Dendritic cell treated with granulocyte-macrophage colony-stimulating factor and Interleukin-4, amounts not matched to agents 40 ng/mL and 50 ng/mL, for 4 days (primary cell): ENCODE measurements around the gene PBX1.
A peak's percentile ranks its signal among the peaks of the same experiment; 100 is the strongest.

Experiments
- H3K27ac Mint-ChIP-seq: one replicate; pipeline ENCODE4 v1.8.0; 2022; ENCODE audit warnings: mild to moderate bottlenecking, mixed read lengths
- H3K27me3 Mint-ChIP-seq: one replicate; pipeline ENCODE4 v1.8.0; 2022; ENCODE audit warnings: mild to moderate bottlenecking, mixed read lengths
- H3K36me3 Mint-ChIP-seq: one replicate; pipeline ENCODE4 v1.8.0; 2022; ENCODE audit warnings: low read depth, mixed read lengths
- H3K4me1 Mint-ChIP-seq: one replicate; pipeline ENCODE4 v1.8.0; 2022; ENCODE audit warnings: low read depth, mixed read lengths
- H3K4me3 Mint-ChIP-seq: one replicate; pipeline ENCODE4 v1.8.0; 2022; ENCODE audit warnings: mild to moderate bottlenecking, moderate library complexity, mixed read lengths
- H3K9me3 Mint-ChIP-seq: one replicate; pipeline ENCODE4 v1.8.0; 2022; ENCODE audit warnings: mixed read lengths
- intact Hi-C: fragments of 100-400 bp; cut with micrococcal nuclease; formaldehyde crosslinking; loops from one replicate; pipeline ENCODE4 v1.15.0; 2022

The PBX1 gene

DNA sequence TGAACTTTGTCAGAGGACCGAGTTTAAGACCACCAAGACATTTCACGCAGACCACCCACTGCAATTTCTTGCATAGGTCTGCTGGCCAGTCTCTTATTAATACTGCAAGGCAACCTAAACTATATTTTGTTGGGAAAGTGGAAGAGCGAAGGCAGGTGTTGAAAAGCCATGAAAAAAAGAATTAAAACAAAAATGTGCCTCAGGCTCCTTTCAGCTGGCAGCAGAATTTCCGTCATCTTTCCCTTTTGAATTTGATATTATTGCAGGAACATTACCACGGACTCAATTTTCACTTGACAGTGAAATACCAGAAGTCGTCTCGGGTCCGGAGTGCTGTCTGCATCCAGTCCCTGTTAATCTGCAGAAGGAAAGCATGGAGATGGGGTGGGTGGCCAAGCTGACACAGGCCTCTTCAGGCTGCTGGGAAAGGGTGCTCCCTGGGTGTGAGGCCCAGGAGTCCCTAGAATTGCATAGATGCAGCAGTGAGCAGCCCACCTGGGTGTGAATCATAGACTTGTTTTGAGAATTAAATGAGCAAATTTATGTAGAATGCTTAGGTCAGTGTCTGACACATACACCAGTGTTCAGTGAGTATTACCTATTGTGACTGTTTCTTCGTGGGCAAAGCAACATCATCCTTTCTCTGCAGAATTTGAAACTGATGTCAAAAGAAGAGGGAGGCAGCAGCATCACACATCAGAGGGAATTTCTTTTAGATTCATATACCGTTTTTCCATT lies 150.7 kb downstream of the PBX1 start:
- H3K36me3 Mint-ChIP-seq: no peaks in the 10 kb centered on the region
- peaks cover 52% of the 10 kb centered on the region for H3K27me3 Mint-ChIP-seq
- no peak overlapping the region for H3K4me3 Mint-ChIP-seq
- H3K4me1 Mint-ChIP-seq: peaks cover 40% of the 10 kb centered on the region
- intact Hi-C loops: loop anchor here (10.0 kb wide), 1 partner anchor 155 kb away; the partner anchor contains the start of gene PBX1
- H3K9me3 Mint-ChIP-seq: no peaks in the 10 kb centered on the region
- peak overlapping the region; percentile 18 for H3K27ac Mint-ChIP-seq

DNA sequence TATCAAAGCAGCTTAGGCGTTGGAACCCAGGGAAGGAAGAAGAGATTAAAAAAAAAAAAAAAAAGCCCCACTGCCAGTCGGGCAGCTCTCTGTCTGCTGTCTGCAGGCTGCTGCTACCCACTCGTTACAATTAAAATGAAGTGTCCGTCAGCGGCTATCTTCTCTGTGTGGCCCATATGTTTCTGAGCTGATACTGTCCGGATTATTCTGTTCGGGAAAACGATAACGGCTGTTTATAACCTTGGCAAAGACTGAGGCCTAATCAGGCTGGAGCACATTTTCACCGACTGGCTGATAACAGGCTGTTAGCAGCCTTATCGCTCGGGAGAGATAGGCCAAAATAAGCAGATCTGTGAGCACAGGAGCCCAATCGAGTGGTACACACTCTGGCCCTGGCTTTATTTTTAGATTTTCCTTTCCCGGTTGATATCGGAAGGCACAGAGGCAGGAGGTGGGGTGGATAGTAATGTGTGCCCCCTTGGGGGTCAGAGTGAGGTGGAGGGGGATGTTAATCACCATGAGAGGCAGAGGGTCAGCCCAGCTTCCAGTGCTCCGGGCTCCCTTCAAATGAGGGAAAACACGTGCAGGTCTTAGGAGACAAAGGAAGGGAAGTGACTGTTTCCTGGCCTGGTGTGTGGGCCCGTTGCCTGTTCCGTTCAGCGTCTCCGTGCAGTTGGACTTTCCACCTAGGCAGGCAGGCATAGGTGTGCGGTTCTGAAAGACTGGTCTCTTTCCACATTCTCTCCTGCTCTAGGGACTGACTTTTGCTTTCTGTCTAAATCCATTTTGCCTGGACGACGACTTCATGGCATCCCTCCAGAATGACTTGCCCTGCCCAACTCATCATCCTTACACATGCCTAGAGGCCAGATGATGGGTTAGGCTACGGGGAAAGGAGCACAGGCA lies 153.4 kb downstream of the PBX1 start:
- H3K27ac Mint-ChIP-seq: no peak overlapping the region
- intact Hi-C loops: loop anchor here (10.0 kb wide), 1 partner anchor 158 kb away; the partner anchor contains the start of gene PBX1
- peaks cover 50% of the 10 kb centered on the region for H3K27me3 Mint-ChIP-seq
- H3K36me3 Mint-ChIP-seq: no peaks in the 10 kb centered on the region
- peaks cover 57% of the 10 kb centered on the region for H3K4me1 Mint-ChIP-seq
- no peak overlapping the region for H3K4me3 Mint-ChIP-seq
- H3K9me3 Mint-ChIP-seq: no peaks in the 10 kb centered on the region

DNA sequence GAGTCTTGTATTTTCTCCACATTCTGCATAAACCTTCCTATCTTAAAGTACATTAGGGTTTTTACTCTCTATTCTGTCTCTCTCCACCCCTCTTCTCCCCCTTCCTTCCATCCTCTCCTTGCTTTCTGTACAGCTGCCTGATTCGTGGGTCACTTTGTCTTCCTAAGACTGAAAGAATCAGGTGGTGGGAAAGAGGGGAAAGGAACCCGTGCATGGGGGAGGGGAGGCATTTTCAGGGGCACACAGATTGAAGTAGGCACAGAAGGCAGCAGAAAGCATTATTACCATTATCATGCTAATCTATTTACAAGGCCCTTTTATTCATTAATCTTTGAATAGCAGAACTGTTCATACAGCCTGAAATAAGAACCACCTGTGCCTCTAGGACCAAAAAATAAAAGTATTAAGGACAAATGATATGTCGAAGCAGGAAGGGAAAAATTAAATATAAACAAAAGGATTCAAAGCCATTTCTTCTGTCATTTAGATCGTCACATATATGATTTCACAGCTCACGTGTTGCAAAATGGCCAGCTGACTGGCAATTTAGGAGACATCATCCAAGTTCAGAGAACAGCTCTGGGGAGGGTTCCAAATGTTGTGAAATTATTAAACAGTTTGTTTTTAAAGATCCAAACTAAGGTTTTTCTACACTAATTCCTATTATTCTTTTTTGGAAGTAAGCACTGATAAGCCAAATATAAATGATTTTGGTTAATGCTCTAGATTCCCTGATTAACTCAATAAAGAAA lies 154.6 kb downstream of the PBX1 start:
- Mint-ChIP-seq H3K27me3 (peaks cover 48% of the 10 kb centered on the region), H3K4me1 (peaks cover 53% of the 10 kb centered on the region), H3K9me3 (no peaks in the 10 kb centered on the region), H3K36me3 (no peaks in the 10 kb centered on the region), H3K27ac (no peak overlapping the region), H3K4me3 (no peak overlapping the region)
- intact Hi-C loops: loop anchor here (10.0 kb wide), 1 partner anchor 159 kb away; the partner anchor contains the start of gene PBX1

DNA sequence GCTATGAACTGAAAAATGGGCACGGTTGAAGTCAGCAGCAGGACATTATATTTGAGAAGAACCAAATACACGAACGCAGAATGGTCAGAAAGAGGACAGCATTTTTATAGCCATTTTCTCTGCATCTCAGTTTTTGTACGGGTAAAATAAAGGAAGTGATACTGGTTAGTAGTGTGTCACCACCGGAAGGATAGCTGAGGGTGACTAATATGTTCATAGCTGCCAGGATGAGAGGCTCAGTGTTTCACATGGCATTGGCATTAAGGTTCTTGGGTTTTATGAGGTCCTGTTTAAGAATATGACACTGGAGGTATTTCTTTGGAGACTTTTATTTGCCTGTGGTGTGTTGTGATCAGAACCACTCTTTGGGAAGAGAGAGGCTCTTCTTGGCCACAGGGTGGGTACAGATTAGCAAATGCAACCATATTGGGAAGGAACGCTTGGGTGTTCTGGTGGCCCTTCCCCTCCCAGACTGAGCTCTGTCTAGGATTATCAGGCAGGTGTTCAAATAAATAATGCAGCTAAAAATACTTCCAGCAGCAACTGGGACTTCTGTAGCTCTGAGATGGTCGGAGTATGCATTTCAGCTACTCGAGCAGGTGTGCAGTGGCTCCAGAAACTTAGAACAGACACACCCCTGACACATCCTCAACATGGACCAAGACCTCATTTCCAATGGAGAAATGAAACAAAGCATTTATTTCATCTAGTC lies 158.2 kb downstream of the PBX1 start:
- H3K9me3 Mint-ChIP-seq: no peaks in the 10 kb centered on the region
- peak overlapping the region; percentile 54 for H3K4me3 Mint-ChIP-seq
- peak overlapping the region; percentile 83 for H3K27ac Mint-ChIP-seq

DNA sequence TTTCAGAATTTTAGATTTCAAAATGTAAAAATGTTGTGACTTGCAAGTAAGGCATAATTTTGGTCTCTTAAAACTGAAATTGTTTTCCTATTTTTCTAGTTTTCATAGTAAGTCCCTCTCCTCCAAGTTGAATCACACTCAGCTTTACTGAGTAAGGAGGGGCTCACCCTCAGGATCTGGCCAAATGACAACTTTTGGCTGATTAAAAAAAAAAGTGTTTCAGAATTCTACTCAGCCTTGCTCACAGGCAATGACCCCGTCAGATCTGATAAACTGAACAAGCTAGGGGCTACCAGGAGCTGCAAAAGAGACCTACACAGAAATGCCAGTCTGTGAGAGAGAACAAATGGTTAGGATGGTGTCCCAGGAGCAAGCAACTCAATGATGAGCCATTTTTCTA lies 159.8 kb downstream of the PBX1 start:
- Mint-ChIP-seq H3K4me3 (no peak overlapping the region), H3K9me3 (no peaks in the 10 kb centered on the region), H3K27me3 (peaks cover 52% of the 10 kb centered on the region), H3K4me1 (peaks cover 59% of the 10 kb centered on the region), H3K27ac (no peak overlapping the region), H3K36me3 (no peaks in the 10 kb centered on the region)
- intact Hi-C loops: loop anchor here (10.0 kb wide), 1 partner anchor 164 kb away; the partner anchor contains the start of gene PBX1

More for the DNA sequence above, 158.2 kb downstream of the PBX1 start:
- Mint-ChIP-seq H3K4me1 (peaks cover 66% of the 10 kb centered on the region), H3K36me3 (no peaks in the 10 kb centered on the region), H3K27me3 (peaks cover 53% of the 10 kb centered on the region)
- intact Hi-C loops: loop anchor here (10.0 kb wide), 1 partner anchor 162 kb away; the partner anchor contains the start of gene PBX1

- H3K27ac Mint-ChIP-seq: no peak overlapping the region
- H3K4me3 Mint-ChIP-seq: no peak overlapping the region
- H3K27me3 Mint-ChIP-seq: peaks cover 57% of the 10 kb centered on the region
- H3K36me3 Mint-ChIP-seq: no peaks in the 10 kb centered on the region
- peaks cover 59% of the 10 kb centered on the region for H3K4me1 Mint-ChIP-seq
- intact Hi-C loops: loop anchor here (10.0 kb wide), 1 partner anchor 165 kb away; the partner anchor contains the start of gene PBX1
- no peaks in the 10 kb centered on the region for H3K9me3 Mint-ChIP-seq
Observed at GRCh38 chr1:164719676-164720439, 160.9 kb downstream of the PBX1 start.

DNA sequence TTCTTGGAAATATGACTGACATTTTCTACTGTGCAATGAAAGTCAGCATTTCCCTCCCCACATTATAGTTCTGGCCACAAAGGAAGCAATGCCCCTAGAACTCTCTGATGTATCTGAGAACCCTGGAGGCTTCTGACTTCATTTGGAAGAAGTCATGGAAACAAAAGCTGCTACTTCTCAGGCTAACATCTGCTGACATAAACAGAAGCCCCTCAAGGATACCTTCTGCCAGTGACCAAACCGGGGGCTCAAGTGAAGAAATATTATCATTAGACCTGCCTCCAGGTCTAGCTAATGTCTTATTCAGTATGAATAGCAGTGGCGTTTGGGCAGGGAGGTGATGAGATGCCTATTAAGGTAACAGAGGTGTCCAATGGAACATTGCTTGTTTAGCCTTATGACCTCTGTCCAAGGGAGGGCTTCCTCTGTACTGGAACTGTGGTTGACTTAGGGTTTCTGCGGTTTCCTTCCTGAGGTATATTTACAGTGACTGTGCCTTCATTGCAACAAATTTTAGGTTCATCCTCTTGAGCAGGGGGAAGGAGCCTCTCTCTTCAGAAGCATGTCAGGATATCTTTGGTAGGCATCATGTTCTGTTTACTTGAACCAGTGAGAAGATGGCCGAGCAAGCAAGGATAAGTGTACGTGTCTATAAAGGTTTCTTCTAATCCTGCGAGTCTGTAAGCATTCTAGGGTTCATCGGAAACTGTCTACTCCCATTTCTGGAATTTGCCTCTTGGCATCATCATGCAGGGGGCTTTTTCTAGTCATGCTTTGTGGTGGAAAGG lies 161.7 kb downstream of the PBX1 start:
- intact Hi-C loops: no loop called here
- no peak overlapping the region for H3K4me3 Mint-ChIP-seq
- no peaks in the 10 kb centered on the region for H3K9me3 Mint-ChIP-seq
- H3K27me3 Mint-ChIP-seq: peaks cover 60% of the 10 kb centered on the region
- no peaks in the 10 kb centered on the region for H3K36me3 Mint-ChIP-seq
- peaks cover 53% of the 10 kb centered on the region for H3K4me1 Mint-ChIP-seq
- peak overlapping the region; percentile 17 for H3K27ac Mint-ChIP-seq

- intact Hi-C loops: no loop called here
- Mint-ChIP-seq H3K27me3 (peaks cover 63% of the 10 kb centered on the region), H3K4me1 (peaks cover 53% of the 10 kb centered on the region), H3K4me3 (no peak overlapping the region), H3K27ac (peak overlapping the region; percentile 17), H3K36me3 (no peaks in the 10 kb centered on the region), H3K9me3 (no peaks in the 10 kb centered on the region)
Observed at GRCh38 chr1:164721228-164721496, 162.2 kb downstream of the PBX1 start.

GRCh38 chr1:164723296-164723798 lies 164.4 kb downstream of the PBX1 start:
- Mint-ChIP-seq H3K4me1 (peaks cover 39% of the 10 kb centered on the region), H3K36me3 (no peaks in the 10 kb centered on the region), H3K9me3 (no peaks in the 10 kb centered on the region), H3K4me3 (no peak overlapping the region), H3K27me3 (peaks cover 74% of the 10 kb centered on the region), H3K27ac (no peak overlapping the region)
- intact Hi-C loops: no loop called here

- H3K27me3 Mint-ChIP-seq: peaks cover 66% of the 10 kb centered on the region
- H3K4me3 Mint-ChIP-seq: no peak overlapping the region
- no peak overlapping the region for H3K27ac Mint-ChIP-seq
- H3K9me3 Mint-ChIP-seq: no peaks in the 10 kb centered on the region
- no peaks in the 10 kb centered on the region for H3K36me3 Mint-ChIP-seq
- intact Hi-C loops: no loop called here
- peaks cover 23% of the 10 kb centered on the region for H3K4me1 Mint-ChIP-seq
Observed at GRCh38 chr1:164725401-164725800, 166.4 kb downstream of the PBX1 start.

GRCh38 chr1:164726235-164726634 lies 167.3 kb downstream of the PBX1 start:
- Mint-ChIP-seq H3K36me3 (no peaks in the 10 kb centered on the region), H3K9me3 (no peaks in the 10 kb centered on the region), H3K27ac (no peak overlapping the region)

DNA sequence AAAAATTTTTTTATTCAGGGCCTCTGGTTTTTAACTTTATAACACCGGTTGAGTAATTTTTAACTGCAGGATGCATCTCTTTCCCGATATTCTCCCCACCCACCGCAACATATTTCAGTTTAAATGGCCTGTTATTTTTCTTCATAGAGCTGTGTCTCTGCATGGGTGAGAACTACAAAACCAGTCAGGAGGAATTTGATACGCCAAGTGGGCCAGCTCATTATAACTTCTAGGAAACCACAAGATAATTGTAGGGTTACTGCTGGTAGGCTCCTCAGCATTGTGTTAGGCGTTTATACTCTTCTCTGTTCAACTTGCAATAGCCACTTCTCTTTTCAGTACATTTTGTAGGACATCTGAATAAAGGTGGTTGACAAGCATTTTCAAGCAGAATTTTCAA lies 169.7 kb downstream of the PBX1 start:
- Mint-ChIP-seq H3K27me3 (peaks cover 54% of the 10 kb centered on the region), H3K27ac (no peak overlapping the region), H3K4me3 (no peak overlapping the region), H3K36me3 (no peaks in the 10 kb centered on the region), H3K4me1 (no peaks in the 10 kb centered on the region), H3K9me3 (no peaks in the 10 kb centered on the region)
- intact Hi-C loops: no loop called here

More at GRCh38 chr1:164726235-164726634, 167.3 kb downstream of the PBX1 start:
- intact Hi-C loops: no loop called here
- peaks cover 65% of the 10 kb centered on the region for H3K27me3 Mint-ChIP-seq
- H3K4me3 Mint-ChIP-seq: no peak overlapping the region
- H3K4me1 Mint-ChIP-seq: peaks cover 15% of the 10 kb centered on the region
